Subcutaneous abdominal adipose tissue (tissue), 5 donors: Measurements from ENCODE around the gene RPH3AL.

Source experiments
- H3K27ac ChIP-seq: one replicate; pipeline ENCODE4 v1.7.0; 2013; ENCODE audit warnings: low read depth, mild to moderate bottlenecking, inconsistent platforms, low read length, moderate library complexity
- H3K27me3 ChIP-seq, 5 donors: one replicate each; pipeline ENCODE4 v1.7.0; 2013; ENCODE audit warnings: low read length in 5 of 5, inconsistent platforms in 1 of 5; ENCODE audit not compliant: control insufficient read depth in 5 of 5, insufficient read depth in 4 of 5
- H3K36me3 ChIP-seq, 5 donors: one replicate each; pipeline ENCODE4 v1.7.0; 2013; ENCODE audit warnings: low read length in 5 of 5; ENCODE audit not compliant: control insufficient read depth in 5 of 5, insufficient read depth in 5 of 5
- H3K4me1 ChIP-seq, 5 donors: one replicate each; pipeline ENCODE4 v1.7.0; 2013; ENCODE audit warnings: low read length in 5 of 5, mild to moderate bottlenecking in 3 of 5, moderate library complexity in 1 of 5; ENCODE audit not compliant: control insufficient read depth in 5 of 5, insufficient read depth in 5 of 5
- H3K4me3 ChIP-seq, 5 donors: one replicate each; pipeline ENCODE4 v1.7.0; 2013; ENCODE audit warnings: low read length in 5 of 5, low read depth in 1 of 5
- H3K9ac ChIP-seq, 5 donors: one replicate each; pipeline ENCODE4 v1.7.0; 2013; ENCODE audit warnings: low read length in 5 of 5, mild to moderate bottlenecking in 4 of 5, moderate library complexity in 3 of 5
- H3K9me3 ChIP-seq, 5 donors: one replicate each; pipeline ENCODE4 v1.7.0; 2013; ENCODE audit warnings: low read length in 5 of 5; ENCODE audit not compliant: control insufficient read depth in 5 of 5
- donor health status: healthy.
- donor health status: healthy.
- donor health status: healthy.
- donor health status: healthy.
- donor health status: healthy.

Gene RPH3AL

DNA sequence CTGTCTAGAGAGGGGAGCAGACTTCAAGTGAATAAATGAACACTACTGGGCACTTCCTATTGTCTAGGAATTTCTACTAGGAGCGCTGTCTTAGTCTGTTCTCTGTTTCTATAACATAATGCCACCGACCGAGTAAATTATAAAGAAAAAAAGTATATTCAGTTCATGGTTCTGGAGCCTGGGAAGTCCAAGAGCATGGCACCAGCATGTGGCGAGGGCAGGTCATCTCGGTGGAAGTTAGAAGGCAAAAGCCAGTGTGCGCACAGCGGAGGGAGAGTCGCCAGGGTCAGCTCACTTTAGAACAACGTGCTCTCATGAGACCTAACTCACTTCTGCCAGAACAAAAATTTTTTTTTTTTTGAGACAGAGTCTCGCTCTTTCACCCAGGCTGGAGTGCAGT is 35.5 kb upstream of the RPH3AL start:
- Histone ChIP-seq H3K4me3 (no peak overlapping the region), H3K27me3 (no peaks in the 10 kb centered on the region), H3K4me1 (peaks cover 0 to 28% (median 25%) of the 10 kb centered on the region in 5 donors), H3K27ac (no peak overlapping the region), H3K36me3 (no peaks in the 10 kb centered on the region), H3K9me3 (no peaks in the 10 kb centered on the region), H3K9ac (no peak overlapping the region)

DNA sequence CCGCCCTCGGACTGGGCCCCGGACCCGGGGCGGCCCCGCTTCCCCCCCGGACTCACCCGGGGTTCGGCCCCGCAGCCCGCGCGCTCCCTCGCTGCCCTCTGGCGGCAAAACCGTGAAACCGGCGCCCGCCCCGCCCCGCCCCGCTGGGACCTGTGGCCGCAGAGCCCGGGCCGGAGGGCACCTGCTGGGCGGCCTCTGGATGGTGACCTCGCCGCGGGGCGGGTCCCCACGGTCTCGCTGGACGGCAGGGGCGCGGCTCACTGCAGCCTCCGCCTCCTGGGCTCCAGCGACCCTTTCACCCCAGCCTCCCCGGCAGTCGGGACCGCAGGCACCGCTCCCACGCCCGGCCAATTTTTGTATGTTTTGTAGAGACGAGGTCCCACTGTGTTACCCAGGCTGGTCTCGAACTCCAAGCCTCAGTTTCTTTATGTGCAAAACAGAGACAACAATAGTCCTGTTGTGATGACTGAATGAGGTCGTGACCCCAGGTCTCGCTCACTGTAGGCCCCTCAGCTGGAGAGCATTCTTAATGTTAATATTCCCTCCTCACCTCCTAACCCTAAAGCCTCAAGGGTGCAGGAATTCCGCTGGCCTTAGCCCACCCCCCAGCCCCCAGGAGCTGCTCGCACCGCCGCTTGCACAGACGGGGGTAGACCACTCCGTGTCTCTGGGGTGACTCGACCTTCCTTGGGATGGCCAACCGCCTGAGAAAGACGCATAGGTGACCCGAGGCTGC is 33.7 kb upstream of the RPH3AL start:
- Histone ChIP-seq H3K9ac (peak overlapping the region in 1 of 5 donors; percentile 23), H3K4me3 (peak overlapping the region in 1 of 5 donors; percentile 68), H3K27ac (no peak overlapping the region)

DNA sequence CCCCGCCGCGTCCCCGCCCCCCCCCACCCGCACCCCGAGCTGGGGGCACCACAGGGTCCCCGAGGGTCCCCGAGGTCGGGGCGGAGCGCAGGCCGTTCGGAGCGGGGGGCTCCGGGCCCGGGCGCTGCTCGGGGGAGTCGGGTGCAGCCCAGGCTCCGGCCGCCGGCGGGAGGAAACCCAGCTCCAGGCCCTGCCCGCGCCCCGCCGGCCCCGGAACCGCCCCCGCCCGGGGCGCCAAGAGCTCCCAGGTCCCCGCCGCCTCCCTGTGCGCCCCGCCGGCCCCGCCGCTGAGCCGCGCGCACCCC is 33.2 kb upstream of the RPH3AL start:
- H3K27me3 ChIP-seq: no peaks in the 10 kb centered on the region

More for the DNA sequence above, 33.7 kb upstream of the RPH3AL start:
- no peaks in the 10 kb centered on the region for H3K36me3 ChIP-seq
- H3K9me3 ChIP-seq: no peaks in the 10 kb centered on the region
- peaks cover 0 to 38% (median 34%) of the 10 kb centered on the region in 5 donors for H3K4me1 ChIP-seq
- no peaks in the 10 kb centered on the region for H3K27me3 ChIP-seq

DNA sequence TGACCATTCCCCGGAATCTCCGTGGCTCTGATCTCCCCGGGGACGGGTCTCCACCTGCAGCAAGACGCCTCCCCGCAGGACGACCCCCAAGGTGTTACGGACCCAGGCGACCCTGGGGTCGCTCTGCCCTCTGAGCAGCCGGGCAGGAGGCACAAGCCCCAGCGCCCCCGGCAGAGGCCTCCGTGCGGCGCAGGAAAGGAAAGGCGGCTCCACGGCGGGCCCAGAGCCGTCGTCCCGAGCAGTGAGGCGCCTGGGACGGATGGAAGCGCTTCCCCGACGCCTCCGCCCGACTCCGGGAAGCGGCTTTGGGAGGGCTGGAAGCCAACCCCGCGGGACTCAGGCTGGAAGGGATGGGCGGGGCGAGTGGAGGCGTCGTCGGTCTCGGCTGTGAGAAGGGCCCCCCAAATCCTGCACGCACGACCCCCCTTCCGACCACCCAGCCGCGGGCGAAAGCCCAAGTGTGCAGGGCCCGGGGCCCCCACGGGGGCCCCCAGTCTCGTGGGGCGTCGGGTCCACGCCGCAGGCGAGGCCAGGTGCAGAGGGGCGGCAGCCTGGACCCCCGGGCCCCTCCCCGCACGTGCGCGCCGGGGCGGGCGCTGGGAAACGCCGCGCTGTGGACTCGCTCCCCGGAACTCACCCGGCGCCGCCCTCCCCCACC is 32.7 kb upstream of the RPH3AL start:
- H3K4me1 ChIP-seq: peaks cover 0 to 38% (median 34%) of the 10 kb centered on the region in 5 donors
- H3K27me3 ChIP-seq: no peaks in the 10 kb centered on the region
- H3K4me3 ChIP-seq: peak overlapping the region in 4 of 5 donors; percentile 30 to 68 (median 52)
- peak overlapping the region in 4 of 5 donors; percentile 32 to 73 (median 66) for H3K9ac ChIP-seq
- H3K27ac ChIP-seq: peak overlapping the region; percentile 30
- H3K9me3 ChIP-seq: no peaks in the 10 kb centered on the region
- H3K36me3 ChIP-seq: no peaks in the 10 kb centered on the region

More for the DNA sequence above, 33.2 kb upstream of the RPH3AL start:
- no peak overlapping the region for H3K27ac ChIP-seq
- peak overlapping the region in 2 of 5 donors; percentile 62 to 68 for H3K4me3 ChIP-seq
- no peaks in the 10 kb centered on the region for H3K36me3 ChIP-seq
- H3K4me1 ChIP-seq: peaks cover 0 to 38% (median 34%) of the 10 kb centered on the region in 5 donors
- no peaks in the 10 kb centered on the region for H3K9me3 ChIP-seq
- H3K9ac ChIP-seq: no peak overlapping the region

DNA sequence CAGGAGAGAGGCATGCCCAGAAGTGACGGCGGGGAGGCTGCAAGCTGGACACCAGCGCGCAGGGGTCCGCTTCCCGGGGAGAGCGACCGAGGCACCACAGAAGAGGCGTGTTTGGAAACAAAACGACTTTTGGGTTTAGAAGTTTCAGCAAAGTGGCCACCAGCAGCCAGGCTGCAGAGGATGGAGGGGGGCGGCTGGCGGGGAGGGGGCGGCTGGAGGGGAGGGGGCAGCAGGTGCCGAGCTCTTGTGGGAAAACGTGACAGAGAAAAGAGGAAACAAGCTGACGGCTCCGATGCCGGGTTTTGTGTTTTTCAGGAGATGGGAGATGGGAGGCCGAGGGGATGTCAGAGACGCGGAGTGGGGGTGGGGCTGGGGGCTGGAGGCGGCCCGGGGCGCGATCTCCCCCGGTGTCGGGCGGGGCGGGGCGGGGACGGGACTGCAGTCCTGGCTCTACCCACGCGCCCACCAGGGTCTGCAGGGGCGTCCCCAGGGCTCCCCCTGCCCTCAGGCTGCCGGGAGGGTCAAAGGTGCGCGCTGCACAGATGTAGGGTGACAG is 32.1 kb upstream of the RPH3AL start:
- peaks cover 0 to 38% (median 34%) of the 10 kb centered on the region in 5 donors for H3K4me1 ChIP-seq
- H3K4me3 ChIP-seq: peak overlapping the region in 4 of 5 donors; percentile 30 to 68 (median 52)
- H3K9ac ChIP-seq: peak overlapping the region in 3 of 5 donors; percentile 66 to 73 (median 67)
- no peaks in the 10 kb centered on the region for H3K27me3 ChIP-seq
- no peaks in the 10 kb centered on the region for H3K36me3 ChIP-seq
- peak overlapping the region; percentile 30 for H3K27ac ChIP-seq
- no peaks in the 10 kb centered on the region for H3K9me3 ChIP-seq

DNA sequence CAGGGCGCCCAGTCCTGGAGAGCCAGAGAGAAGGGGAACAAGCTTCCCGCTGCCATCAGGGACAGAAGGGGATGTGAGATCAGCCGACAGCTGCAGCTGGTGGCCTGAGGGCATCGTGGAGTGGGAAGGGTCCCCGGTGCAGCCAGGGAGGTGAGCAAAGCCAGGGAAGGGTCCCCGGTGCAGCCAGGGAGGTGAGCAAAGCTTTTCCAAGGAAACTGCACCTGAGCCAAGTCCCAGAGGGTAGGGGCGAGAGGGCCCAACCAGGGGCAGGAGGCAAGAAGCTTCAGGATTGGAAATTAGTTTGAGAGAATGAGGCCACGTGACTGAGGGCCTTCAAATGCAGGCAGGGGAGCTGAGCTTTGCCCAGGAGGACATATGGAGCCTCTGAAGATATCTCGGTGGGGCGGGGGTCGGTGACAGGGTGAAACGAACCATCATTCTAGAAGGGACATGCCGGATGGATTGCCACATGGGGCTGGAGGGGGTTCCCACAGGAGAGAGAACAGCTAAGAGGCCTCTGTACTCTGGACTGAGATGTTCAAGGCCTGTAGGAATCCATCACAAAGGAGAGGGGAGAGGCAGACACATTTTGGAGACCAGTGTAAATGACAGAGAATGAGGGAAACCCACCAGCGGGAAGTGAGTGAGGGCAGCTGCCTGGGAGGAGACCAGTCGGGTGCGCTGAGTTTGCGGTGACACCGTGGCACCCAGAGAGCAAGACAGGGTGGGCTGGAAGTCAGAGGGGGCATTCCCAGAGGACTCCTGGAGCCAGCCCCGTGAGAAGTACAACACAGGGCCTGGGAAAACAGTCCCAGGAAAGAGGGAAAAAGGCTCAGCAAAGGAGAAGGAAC is 31.4 kb upstream of the RPH3AL start:
- Histone ChIP-seq H3K4me1 (peaks cover 0 to 38% (median 34%) of the 10 kb centered on the region in 5 donors), H3K4me3 (no peak overlapping the region), H3K27me3 (no peaks in the 10 kb centered on the region), H3K36me3 (no peaks in the 10 kb centered on the region), H3K9me3 (no peaks in the 10 kb centered on the region), H3K9ac (peak overlapping the region in 1 of 5 donors; percentile 63), H3K27ac (peak overlapping the region; percentile 17)

DNA sequence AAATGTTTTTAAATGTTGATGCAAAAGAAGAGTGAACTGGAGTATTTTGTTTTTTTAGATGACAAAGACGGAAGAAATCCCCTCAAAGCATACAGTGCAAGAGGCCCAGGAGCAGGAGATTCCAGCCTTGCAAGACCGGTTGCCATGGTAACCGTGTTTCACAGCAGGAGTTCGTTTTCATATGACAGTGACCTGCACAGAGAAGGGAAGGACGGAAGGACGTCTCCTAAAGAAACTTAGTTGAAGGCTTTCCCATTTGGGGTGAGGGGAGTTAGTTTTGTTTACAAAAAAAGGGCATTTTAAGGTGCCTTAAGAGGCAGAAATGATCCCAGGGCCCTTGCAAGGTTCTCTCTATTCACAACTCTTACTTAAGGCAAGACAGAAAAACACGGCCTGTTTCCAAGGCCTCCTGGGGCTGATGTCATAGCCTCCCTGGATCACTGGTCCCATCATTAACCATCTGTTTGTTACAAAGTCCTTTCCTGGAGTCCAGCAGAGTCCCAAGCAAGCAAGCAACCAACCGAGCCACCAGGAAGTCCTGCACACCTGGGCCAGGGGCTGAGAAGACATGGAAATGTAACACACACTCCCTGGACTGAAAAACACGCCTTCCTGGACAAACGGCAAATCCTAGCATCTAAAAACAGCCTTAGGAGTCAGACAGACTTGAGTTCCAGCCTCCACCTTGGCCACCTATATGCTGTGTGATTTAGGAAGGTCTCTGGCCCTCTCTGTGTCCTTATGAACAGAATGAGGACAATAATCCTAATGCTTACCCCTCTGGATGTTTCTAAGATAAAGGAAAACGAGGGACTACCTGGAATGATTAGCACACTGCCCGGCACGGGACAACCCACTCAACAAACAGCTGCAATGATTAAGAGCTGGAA is 30.3 kb upstream of the RPH3AL start:
- H3K27ac ChIP-seq: no peak overlapping the region
- no peaks in the 10 kb centered on the region for H3K27me3 ChIP-seq
- H3K4me1 ChIP-seq: peaks cover 0 to 38% (median 34%) of the 10 kb centered on the region in 5 donors

DNA sequence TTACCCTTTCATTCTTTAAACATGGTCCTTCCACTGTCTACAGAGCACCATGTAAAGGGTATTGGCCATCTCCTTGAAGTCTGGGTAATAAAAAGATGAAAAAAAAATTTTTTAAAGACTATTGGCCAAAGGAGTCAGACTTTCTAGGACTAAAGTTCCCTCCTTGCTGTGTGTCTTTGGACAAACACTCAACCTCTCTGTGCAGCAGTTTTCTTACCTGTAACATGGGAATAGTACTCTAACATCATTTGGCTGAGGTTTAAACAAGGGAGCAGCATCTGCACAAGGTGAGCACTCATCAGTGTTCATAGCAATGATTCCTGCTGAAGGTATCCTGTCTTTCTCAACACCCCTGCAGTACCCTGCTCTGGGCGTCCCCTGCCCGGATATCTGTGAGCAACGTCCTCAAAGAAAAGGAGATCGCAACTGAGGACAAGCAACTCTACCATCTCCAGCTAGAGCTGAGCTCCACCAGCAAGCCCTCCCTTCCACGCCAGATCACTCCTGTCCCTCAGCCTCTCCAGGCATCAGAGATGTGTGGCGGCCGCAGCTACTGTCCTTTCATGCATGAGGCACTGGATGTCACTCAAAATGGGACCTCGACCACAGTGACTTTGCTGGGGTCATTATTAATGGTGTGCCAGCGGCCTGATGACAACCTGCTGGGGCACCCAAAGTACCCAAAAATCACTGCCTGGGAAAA is 29.5 kb upstream of the RPH3AL start:
- Histone ChIP-seq H3K9ac (no peak overlapping the region), H3K9me3 (no peaks in the 10 kb centered on the region), H3K27ac (no peak overlapping the region)

More for the DNA sequence above, 30.3 kb upstream of the RPH3AL start:
- H3K9me3 ChIP-seq: no peaks in the 10 kb centered on the region
- H3K36me3 ChIP-seq: no peaks in the 10 kb centered on the region
- H3K9ac ChIP-seq: peak overlapping the region in 1 of 5 donors; percentile 26
- no peak overlapping the region for H3K4me3 ChIP-seq

More for the DNA sequence above, 29.5 kb upstream of the RPH3AL start:
- H3K4me1 ChIP-seq: peaks cover 0 to 40% (median 36%) of the 10 kb centered on the region in 5 donors
- H3K27me3 ChIP-seq: no peaks in the 10 kb centered on the region
- no peaks in the 10 kb centered on the region for H3K36me3 ChIP-seq
- H3K4me3 ChIP-seq: no peak overlapping the region
